ENCODE data around the gene RASGRF1.

DNA sequence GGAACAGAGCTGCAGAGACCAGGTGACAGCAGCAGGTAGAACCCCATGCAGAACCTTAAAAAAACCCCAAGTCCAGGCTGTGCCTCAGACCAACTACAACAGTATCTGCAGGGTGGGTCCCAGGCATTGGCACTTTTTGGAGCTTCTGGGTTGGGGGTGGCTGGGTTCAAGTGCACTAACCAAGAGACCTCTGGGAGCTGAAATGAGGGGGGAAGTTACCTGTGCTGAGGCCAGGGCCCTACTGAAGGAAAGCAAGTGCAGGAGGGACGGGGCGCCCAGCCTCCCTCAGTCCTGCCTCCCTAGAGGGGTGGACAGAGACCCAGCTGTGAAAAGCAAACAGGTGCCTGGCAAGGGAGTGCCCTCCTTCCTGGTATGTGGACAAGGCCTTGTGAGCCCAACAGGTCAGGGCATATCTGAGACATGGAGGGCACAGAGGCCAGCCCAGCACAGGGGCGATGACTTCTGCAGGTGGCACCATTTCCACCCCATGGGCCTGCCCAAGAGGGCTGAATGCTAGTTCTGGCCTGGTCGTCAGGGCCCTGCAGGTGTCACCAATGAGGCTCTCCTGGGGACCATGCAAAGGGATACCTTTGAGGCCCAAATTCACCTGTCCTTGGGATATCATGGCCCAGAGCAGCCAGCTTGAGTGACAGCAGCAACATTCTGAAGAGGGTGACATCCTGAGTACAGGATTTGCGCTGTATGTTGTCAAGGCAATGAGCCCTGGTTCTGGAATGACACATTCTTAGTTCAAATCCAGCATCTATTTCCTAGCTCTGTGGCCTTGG is 164.4 kb downstream of the RASGRF1 start:
- TF ChIP-seq, protein P1, sequence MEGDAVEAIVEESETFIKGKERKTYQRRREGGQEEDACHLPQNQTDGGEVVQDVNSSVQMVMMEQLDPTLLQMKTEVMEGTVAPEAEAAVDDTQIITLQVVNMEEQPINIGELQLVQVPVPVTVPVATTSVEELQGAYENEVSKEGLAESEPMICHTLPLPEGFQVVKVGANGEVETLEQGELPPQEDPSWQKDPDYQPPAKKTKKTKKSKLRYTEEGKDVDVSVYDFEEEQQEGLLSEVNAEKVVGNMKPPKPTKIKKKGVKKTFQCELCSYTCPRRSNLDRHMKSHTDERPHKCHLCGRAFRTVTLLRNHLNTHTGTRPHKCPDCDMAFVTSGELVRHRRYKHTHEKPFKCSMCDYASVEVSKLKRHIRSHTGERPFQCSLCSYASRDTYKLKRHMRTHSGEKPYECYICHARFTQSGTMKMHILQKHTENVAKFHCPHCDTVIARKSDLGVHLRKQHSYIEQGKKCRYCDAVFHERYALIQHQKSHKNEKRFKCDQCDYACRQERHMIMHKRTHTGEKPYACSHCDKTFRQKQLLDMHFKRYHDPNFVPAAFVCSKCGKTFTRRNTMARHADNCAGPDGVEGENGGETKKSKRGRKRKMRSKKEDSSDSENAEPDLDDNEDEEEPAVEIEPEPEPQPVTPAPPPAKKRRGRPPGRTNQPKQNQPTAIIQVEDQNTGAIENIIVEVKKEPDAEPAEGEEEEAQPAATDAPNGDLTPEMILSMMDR (IDR thresholded peaks at IDR 0.05): no peak
- TF ChIP-seq POLR2A (IDR thresholded peaks at IDR 0.05) (no peak), POLR2AphosphoS5 (IDR thresholded peaks at IDR 0.05) (no peak), EP300 (IDR thresholded peaks at IDR 0.05) (no peak)
